ENCODE results near the gene FNDC8. TPM values are rescaled to one million over a fixed set of nuclear protein-coding genes. Genes with fewer than 3 reads are reported as not detected.
"Not testable (repeated sequence)": the region's sequence is repeated elsewhere in the genome, so short reads cannot be mapped to it uniquely, and the experiment has no call there.

The FNDC8 gene
- total RNA-seq, 2 experiments from 2014 or later, result not detected

GRCh38 chr17:35147375-35147905 is 26.0 kb downstream of the FNDC8 start, which contains the start of gene UNC45B:
Gene UNC45B (plus strand): TSS chr17:35147817. CDS start chr17:35148264, 447 bp downstream.
- Histone ChIP-seq H3K4me1 (ENCODE audit: insufficient read depth, low read length, poor library complexity, severe bottlenecking) (no peaks in the 10 kb centered on the region), H3K9me2 (ENCODE audit: insufficient read depth, low read length) (no peaks in the 10 kb centered on the region), H3K4me2 (ENCODE audit: low read length) (no peak within 1 kb of the TSS), H3K4me3 (ENCODE audit: low read depth, low read length, poor library complexity, severe bottlenecking) (no peak within 1 kb of the TSS), H3K27ac (ENCODE audit: low read depth, low read length, poor library complexity, severe bottlenecking) (no peak within 1 kb of the TSS), H2AFZ (ENCODE audit: low read length) (no peak within 1 kb of the TSS), H3K9me3 (ENCODE audit: low read length) (no peaks in the 10 kb centered on the region), H3K79me2 (ENCODE audit: insufficient read depth, low read depth, low read length) (no peaks in the 10 kb centered on the region), H3K36me3 (ENCODE audit: insufficient read depth, low read length) (no peaks in the 10 kb centered on the region), H4K20me1 (ENCODE audit: insufficient read depth, low read length) (no peaks in the 10 kb centered on the region)
- no TSS peak for BruUV-seq (replicated peaks)
- DNase-seq (ENCODE audit: low spot score), result no peak
- POLR2A ChIA-PET, result interaction anchor here (0.5 kb wide), 1 partner anchor 786 kb away, joined by 7 read pairs; no protein-coding TSS in a partner anchor
- CTCF ChIA-PET (ENCODE audit: unreplicated experiment), result no interaction called here
- TF ChIP-seq, protein P1, sequence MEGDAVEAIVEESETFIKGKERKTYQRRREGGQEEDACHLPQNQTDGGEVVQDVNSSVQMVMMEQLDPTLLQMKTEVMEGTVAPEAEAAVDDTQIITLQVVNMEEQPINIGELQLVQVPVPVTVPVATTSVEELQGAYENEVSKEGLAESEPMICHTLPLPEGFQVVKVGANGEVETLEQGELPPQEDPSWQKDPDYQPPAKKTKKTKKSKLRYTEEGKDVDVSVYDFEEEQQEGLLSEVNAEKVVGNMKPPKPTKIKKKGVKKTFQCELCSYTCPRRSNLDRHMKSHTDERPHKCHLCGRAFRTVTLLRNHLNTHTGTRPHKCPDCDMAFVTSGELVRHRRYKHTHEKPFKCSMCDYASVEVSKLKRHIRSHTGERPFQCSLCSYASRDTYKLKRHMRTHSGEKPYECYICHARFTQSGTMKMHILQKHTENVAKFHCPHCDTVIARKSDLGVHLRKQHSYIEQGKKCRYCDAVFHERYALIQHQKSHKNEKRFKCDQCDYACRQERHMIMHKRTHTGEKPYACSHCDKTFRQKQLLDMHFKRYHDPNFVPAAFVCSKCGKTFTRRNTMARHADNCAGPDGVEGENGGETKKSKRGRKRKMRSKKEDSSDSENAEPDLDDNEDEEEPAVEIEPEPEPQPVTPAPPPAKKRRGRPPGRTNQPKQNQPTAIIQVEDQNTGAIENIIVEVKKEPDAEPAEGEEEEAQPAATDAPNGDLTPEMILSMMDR (conservative IDR thresholded peaks at IDR 0.05; ENCODE audit: low read length), result no peak
- TF ChIP-seq EZH2phosphoT487 (IDR thresholded peaks at IDR 0.05; ENCODE audit: borderline replicate concordance, low read depth, low read length), result no peak
- intact Hi-C loops (cut with micrococcal nuclease; ENCODE audit: unreplicated experiment), result no loop called here

DNA sequence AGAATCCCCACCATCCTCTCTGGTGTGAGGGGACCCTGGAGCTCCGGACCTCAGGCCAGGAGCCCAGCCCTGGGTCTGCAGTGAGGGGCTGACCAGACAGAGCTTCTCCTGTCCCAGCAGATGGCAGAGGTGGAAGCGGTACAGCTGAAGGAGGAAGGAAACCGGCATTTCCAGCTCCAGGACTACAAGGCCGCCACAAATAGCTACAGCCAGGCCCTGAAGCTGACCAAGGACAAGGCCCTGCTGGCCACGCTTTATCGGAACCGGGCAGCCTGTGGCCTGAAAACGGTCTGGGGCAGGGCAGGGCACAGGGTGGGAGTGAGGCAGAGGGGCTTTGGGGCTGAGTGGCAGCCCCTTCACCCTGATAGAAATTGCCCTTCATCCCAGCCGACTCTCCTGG is 26.7 kb downstream of the FNDC8 start:
- no peak for TF ChIP-seq EZH2phosphoT487 (IDR thresholded peaks at IDR 0.05; ENCODE audit: borderline replicate concordance, low read depth, low read length)
- no peaks in the 10 kb centered on the region for H3K79me2 ChIP-seq (ENCODE audit: insufficient read depth, low read depth, low read length)
- no peaks in the 10 kb centered on the region for H3K36me3 ChIP-seq (ENCODE audit: insufficient read depth, low read length)
- no peak overlapping the region for H3K4me2 ChIP-seq (ENCODE audit: low read length)
- intact Hi-C loops (cut with micrococcal nuclease; ENCODE audit: unreplicated experiment), result no loop called here
- H3K4me1 ChIP-seq (ENCODE audit: insufficient read depth, low read length, poor library complexity, severe bottlenecking), result no peaks in the 10 kb centered on the region
- no peak for DNase-seq (ENCODE audit: low spot score)
- no peaks in the 10 kb centered on the region for H4K20me1 ChIP-seq (ENCODE audit: insufficient read depth, low read length)
- no TSS peak for BruUV-seq (replicated peaks)
- CTCF ChIA-PET (ENCODE audit: unreplicated experiment), result no interaction called here
- no peaks in the 10 kb centered on the region for H3K9me2 ChIP-seq (ENCODE audit: insufficient read depth, low read length)
- H3K4me3 ChIP-seq (ENCODE audit: low read depth, low read length, poor library complexity, severe bottlenecking), result no peak overlapping the region
- POLR2A ChIA-PET, result no interaction called here
- no peaks in the 10 kb centered on the region for H3K9me3 ChIP-seq (ENCODE audit: low read length)
- no peak overlapping the region for H2AFZ ChIP-seq (ENCODE audit: low read length)
- H3K27ac ChIP-seq (ENCODE audit: low read depth, low read length, poor library complexity, severe bottlenecking), result no peak overlapping the region

DNA sequence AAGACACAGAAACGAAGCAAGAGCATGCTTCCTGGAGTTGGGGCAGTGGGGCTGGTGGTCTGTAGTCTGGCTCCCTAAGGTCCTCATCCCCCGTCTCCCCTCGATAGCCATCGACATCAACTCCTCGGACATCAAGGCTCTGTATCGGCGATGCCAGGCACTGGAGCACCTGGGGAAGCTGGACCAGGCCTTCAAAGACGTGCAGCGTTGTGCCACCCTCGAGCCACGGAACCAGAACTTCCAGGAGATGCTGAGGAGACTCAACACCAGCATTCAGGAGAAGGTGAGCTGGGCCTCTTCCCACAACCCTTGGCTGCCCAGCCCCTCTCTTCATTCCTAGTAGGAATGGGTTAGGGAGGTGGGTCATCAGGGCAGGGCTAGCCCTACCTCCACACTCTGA is 28.5 kb downstream of the FNDC8 start:
- TF ChIP-seq, protein P1 (conservative IDR thresholded peaks at IDR 0.05; ENCODE audit: low read length), result no peak
- no peak for TF ChIP-seq EZH2phosphoT487 (IDR thresholded peaks at IDR 0.05; ENCODE audit: borderline replicate concordance, low read depth, low read length)
- DNase-seq (ENCODE audit: low spot score), result no peak
- no peaks in the 10 kb centered on the region for H3K9me2 ChIP-seq (ENCODE audit: insufficient read depth, low read length)
- no peak overlapping the region for H3K4me3 ChIP-seq (ENCODE audit: low read depth, low read length, poor library complexity, severe bottlenecking)
- no peaks in the 10 kb centered on the region for H4K20me1 ChIP-seq (ENCODE audit: insufficient read depth, low read length)
- CTCF ChIA-PET (ENCODE audit: unreplicated experiment), result no interaction called here
- H3K79me2 ChIP-seq (ENCODE audit: insufficient read depth, low read depth, low read length), result no peaks in the 10 kb centered on the region
- no peaks in the 10 kb centered on the region for H3K4me1 ChIP-seq (ENCODE audit: insufficient read depth, low read length, poor library complexity, severe bottlenecking)
- no peaks in the 10 kb centered on the region for H3K9me3 ChIP-seq (ENCODE audit: low read length)
- H3K27ac ChIP-seq (ENCODE audit: low read depth, low read length, poor library complexity, severe bottlenecking), result no peak overlapping the region
- H3K4me2 ChIP-seq (ENCODE audit: low read length), result no peak overlapping the region
- POLR2A ChIA-PET, result no interaction called here
- H2AFZ ChIP-seq (ENCODE audit: low read length), result no peak overlapping the region
- H3K36me3 ChIP-seq (ENCODE audit: insufficient read depth, low read length), result no peaks in the 10 kb centered on the region
- no TSS peak for BruUV-seq (replicated peaks)
- intact Hi-C loops (cut with micrococcal nuclease; ENCODE audit: unreplicated experiment), result no loop called here

- POLR2A ChIA-PET; H3K9me2 ChIP-seq (ENCODE audit: insufficient read depth, low read length); H3K4me2 ChIP-seq (ENCODE audit: low read length); intact Hi-C loops (cut with micrococcal nuclease; ENCODE audit: unreplicated experiment); H3K27ac ChIP-seq (ENCODE audit: low read depth, low read length, poor library complexity, severe bottlenecking); H3K36me3 ChIP-seq (ENCODE audit: insufficient read depth, low read length); H3K9me3 ChIP-seq (ENCODE audit: low read length); CTCF ChIA-PET (ENCODE audit: unreplicated experiment); BruUV-seq (replicated peaks); H3K4me3 ChIP-seq (ENCODE audit: low read depth, low read length, poor library complexity, severe bottlenecking); DNase-seq (ENCODE audit: low spot score); H2AFZ ChIP-seq (ENCODE audit: low read length); H3K79me2 ChIP-seq (ENCODE audit: insufficient read depth, low read depth, low read length); H3K4me1 ChIP-seq (ENCODE audit: insufficient read depth, low read length, poor library complexity, severe bottlenecking); H4K20me1 ChIP-seq (ENCODE audit: insufficient read depth, low read length): not testable (repeated sequence)
Measured at GRCh38 chr17:35151080-35151479, 29.7 kb downstream of the FNDC8 start.

Data from OCI-LY7 (cell line).